Tibial nerve (tissue), 4 donors: ENCODE measurements around the gene BCAN.

Experiments
- CTCF ChIP-seq, 5 experiments: fragments of 200-600 bp in 3 of 5; fragments of 450-650 bp in 2 of 5; sonication (generic) in 3 of 5; IDR thresholded peaks; one replicate each; pipeline ENCODE4 v1.5.1; 2016 to 2019; ENCODE audit warnings: antibody characterized with exemption in 5 of 5, mild to moderate bottlenecking in 3 of 5, moderate library complexity in 2 of 5
- EP300 ChIP-seq, 2 donors: sonication (generic); formaldehyde crosslinking; IDR thresholded peaks; one replicate each; pipeline ENCODE4 v1.6.1; 2017; ENCODE audit warnings: antibody characterized with exemption in 2 of 2, mild to moderate bottlenecking in 1 of 2
- POLR2A ChIP-seq, 2 donors: fragments of 450-650 bp; IDR thresholded peaks; one replicate each; pipeline ENCODE4 v1.6.1; 2017; ENCODE audit warnings: antibody characterized with exemption in 2 of 2, mild to moderate bottlenecking in 2 of 2, moderate library complexity in 2 of 2

DNA sequence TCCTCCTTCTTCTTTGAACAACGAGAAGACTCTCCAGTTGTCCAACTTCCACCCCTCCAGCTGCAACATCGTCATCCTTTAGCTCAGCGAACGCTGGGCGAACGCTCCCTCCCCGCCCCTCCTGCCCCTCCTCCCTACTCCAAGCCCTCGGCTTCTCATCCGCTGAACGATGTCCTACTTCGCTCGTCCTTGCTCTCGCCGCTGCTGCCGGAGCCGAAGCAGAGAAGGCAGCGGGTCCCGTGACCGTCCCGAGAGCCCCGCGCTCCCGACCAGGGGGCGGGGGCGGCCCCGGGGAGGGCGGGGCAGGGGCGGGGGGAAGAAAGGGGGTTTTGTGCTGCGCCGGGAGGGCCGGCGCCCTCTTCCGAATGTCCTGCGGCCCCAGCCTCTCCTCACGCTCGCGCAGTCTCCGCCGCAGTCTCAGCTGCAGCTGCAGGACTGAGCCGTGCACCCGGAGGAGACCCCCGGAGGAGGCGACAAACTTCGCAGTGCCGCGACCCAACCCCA is at the start of gene BCAN:
- no peak for TF ChIP-seq CTCF (IDR thresholded peaks at IDR 0.05)
- no peak for TF ChIP-seq POLR2A (IDR thresholded peaks at IDR 0.05)
- TF ChIP-seq EP300 (IDR thresholded peaks at IDR 0.05), result no peak
